ENCODE results near the gene FEZ2.

GRCh38 chr2:36573165-36573564 is 24.8 kb downstream of the FEZ2 start:
- TF ChIP-seq, protein P1, sequence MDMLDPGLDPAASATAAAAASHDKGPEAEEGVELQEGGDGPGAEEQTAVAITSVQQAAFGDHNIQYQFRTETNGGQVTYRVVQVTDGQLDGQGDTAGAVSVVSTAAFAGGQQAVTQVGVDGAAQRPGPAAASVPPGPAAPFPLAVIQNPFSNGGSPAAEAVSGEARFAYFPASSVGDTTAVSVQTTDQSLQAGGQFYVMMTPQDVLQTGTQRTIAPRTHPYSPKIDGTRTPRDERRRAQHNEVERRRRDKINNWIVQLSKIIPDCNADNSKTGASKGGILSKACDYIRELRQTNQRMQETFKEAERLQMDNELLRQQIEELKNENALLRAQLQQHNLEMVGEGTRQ (IDR thresholded peaks at IDR 0.05; ENCODE audit: borderline replicate concordance, low read depth, low read length) = no peak
- TF ChIP-seq CTCF (IDR thresholded peaks at IDR 0.05) (no peak), RAD21 (IDR thresholded peaks at IDR 0.05; ENCODE audit: low read length) (no peak), RCOR1 (IDR thresholded peaks at IDR 0.05; ENCODE audit: low read length) (no peak), MXI1 (IDR thresholded peaks at IDR 0.05; ENCODE audit: low read depth, low read length) (no peak)
- TF ChIP-seq, protein P2, sequence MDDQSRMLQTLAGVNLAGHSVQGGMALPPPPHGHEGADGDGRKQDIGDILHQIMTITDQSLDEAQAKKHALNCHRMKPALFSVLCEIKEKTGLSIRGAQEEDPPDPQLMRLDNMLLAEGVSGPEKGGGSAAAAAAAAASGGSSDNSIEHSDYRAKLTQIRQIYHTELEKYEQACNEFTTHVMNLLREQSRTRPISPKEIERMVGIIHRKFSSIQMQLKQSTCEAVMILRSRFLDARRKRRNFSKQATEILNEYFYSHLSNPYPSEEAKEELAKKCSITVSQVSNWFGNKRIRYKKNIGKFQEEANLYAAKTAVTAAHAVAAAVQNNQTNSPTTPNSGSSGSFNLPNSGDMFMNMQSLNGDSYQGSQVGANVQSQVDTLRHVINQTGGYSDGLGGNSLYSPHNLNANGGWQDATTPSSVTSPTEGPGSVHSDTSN (IDR thresholded peaks at IDR 0.05) = no peak
- TF ChIP-seq, protein P3, sequence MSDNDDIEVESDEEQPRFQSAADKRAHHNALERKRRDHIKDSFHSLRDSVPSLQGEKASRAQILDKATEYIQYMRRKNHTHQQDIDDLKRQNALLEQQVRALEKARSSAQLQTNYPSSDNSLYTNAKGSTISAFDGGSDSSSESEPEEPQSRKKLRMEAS (IDR thresholded peaks at IDR 0.05; ENCODE audit: low read depth) = no peak
- TF ChIP-seq, protein P4, sequence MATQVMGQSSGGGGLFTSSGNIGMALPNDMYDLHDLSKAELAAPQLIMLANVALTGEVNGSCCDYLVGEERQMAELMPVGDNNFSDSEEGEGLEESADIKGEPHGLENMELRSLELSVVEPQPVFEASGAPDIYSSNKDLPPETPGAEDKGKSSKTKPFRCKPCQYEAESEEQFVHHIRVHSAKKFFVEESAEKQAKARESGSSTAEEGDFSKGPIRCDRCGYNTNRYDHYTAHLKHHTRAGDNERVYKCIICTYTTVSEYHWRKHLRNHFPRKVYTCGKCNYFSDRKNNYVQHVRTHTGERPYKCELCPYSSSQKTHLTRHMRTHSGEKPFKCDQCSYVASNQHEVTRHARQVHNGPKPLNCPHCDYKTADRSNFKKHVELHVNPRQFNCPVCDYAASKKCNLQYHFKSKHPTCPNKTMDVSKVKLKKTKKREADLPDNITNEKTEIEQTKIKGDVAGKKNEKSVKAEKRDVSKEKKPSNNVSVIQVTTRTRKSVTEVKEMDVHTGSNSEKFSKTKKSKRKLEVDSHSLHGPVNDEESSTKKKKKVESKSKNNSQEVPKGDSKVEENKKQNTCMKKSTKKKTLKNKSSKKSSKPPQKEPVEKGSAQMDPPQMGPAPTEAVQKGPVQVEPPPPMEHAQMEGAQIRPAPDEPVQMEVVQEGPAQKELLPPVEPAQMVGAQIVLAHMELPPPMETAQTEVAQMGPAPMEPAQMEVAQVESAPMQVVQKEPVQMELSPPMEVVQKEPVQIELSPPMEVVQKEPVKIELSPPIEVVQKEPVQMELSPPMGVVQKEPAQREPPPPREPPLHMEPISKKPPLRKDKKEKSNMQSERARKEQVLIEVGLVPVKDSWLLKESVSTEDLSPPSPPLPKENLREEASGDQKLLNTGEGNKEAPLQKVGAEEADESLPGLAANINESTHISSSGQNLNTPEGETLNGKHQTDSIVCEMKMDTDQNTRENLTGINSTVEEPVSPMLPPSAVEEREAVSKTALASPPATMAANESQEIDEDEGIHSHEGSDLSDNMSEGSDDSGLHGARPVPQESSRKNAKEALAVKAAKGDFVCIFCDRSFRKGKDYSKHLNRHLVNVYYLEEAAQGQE (IDR thresholded peaks at IDR 0.05; ENCODE audit: low read depth, low read length) = no peak
